Measurements from ENCODE around the gene RSL24D1.

RSL24D1 gene

GRCh38 chr15:55220606-55221005 lies 23.9 kb upstream of the RSL24D1 start:
- no peak for TF ChIP-seq CTCF (IDR thresholded peaks at IDR 0.05; ENCODE audit: low read depth, low read length)
- in situ Hi-C loops (cut with HindIII; ENCODE audit: low sequenced_read_pairs), result no loop called here
- H3K4me3 ChIP-seq (ENCODE audit: low read depth, low read length), result no peak overlapping the region
- DNase-seq (ENCODE audit: low read depth, low spot score), result no peak

GRCh38 chr15:55218056-55218455 lies 21.3 kb upstream of the RSL24D1 start:
- no peak for TF ChIP-seq CTCF (IDR thresholded peaks at IDR 0.05; ENCODE audit: low read depth, low read length)
- in situ Hi-C loops (cut with HindIII; ENCODE audit: low sequenced_read_pairs), result no loop called here
- DNase-seq (ENCODE audit: low read depth, low spot score), result no peak
- H3K4me3 ChIP-seq (ENCODE audit: low read depth, low read length), result no peak overlapping the region

GRCh38 chr15:55204464-55204863 lies 7.7 kb upstream of the RSL24D1 start:
- no peak overlapping the region for H3K4me3 ChIP-seq (ENCODE audit: low read depth, low read length)
- DNase-seq (ENCODE audit: low read depth, low spot score), result no peak
- in situ Hi-C loops (cut with HindIII; ENCODE audit: low sequenced_read_pairs), result no loop called here
- TF ChIP-seq CTCF (IDR thresholded peaks at IDR 0.05; ENCODE audit: low read depth, low read length), result no peak

- no peak overlapping the region for H3K4me3 ChIP-seq (ENCODE audit: low read depth, low read length)
- no peak for DNase-seq (ENCODE audit: low read depth, low spot score)
- no peak for TF ChIP-seq CTCF (IDR thresholded peaks at IDR 0.05; ENCODE audit: low read depth, low read length)
- in situ Hi-C loops (cut with HindIII; ENCODE audit: low sequenced_read_pairs), result no loop called here
Measured at GRCh38 chr15:55202206-55202605, 5.5 kb upstream of the RSL24D1 start.

- no peak overlapping the region for H3K4me3 ChIP-seq (ENCODE audit: low read depth, low read length)
- in situ Hi-C loops (cut with HindIII; ENCODE audit: low sequenced_read_pairs), result no loop called here
- DNase-seq (ENCODE audit: low read depth, low spot score), result no peak
- TF ChIP-seq CTCF (IDR thresholded peaks at IDR 0.05; ENCODE audit: low read depth, low read length), result no peak
Measured at GRCh38 chr15:55198706-55199105, 2.0 kb upstream of the RSL24D1 start.

GRCh38 chr15:55197719-55198118 lies 978 bp upstream of the RSL24D1 start:
- in situ Hi-C loops (cut with HindIII; ENCODE audit: low sequenced_read_pairs), result no loop called here
- TF ChIP-seq CTCF (IDR thresholded peaks at IDR 0.05; ENCODE audit: low read depth, low read length), result no peak
- no peak for DNase-seq (ENCODE audit: low read depth, low spot score)
- H3K4me3 ChIP-seq (ENCODE audit: low read depth, low read length), result peak overlapping the region; percentile 94

GRCh38 chr15:55197362-55197705 lies 593 bp upstream of the RSL24D1 start:
- in situ Hi-C loops (cut with HindIII; ENCODE audit: low sequenced_read_pairs), result no loop called here
- TF ChIP-seq CTCF (IDR thresholded peaks at IDR 0.05; ENCODE audit: low read depth, low read length), result no peak
- no peak for DNase-seq (ENCODE audit: low read depth, low spot score)
- peak overlapping the region; percentile 94 for H3K4me3 ChIP-seq (ENCODE audit: low read depth, low read length)
